H1 (cell line): ENCODE results near the gene RBBP9. TPM values are rescaled to one million over a fixed set of nuclear protein-coding genes. Genes with fewer than 3 reads are reported as not detected.

Source experiments
- ATF3 ChIP-seq: IDR thresholded peaks from 2 replicates; pipeline ENCODE4 v1.6.1; 2011; ENCODE audit warnings: low read depth, mild to moderate bottlenecking, low read length; ENCODE audit not compliant: insufficient read depth
- BACH1 ChIP-seq: IDR thresholded peaks from 2 replicates; pipeline ENCODE4 v1.6.1; 2012; ENCODE audit warnings: low read length, improper control_type of control experiment
- BCL11A ChIP-seq, 2 experiments: IDR thresholded peaks; one replicate each; pipeline ENCODE4 v1.6.1; 2011; ENCODE audit warnings: low read depth in 2 of 2, low read length in 2 of 2, mild to moderate bottlenecking in 2 of 2
- CBX8 ChIP-seq: fragments of 300-800, 300-1000 bp; sonication (generic); IDR thresholded peaks from 2 replicates; pipeline ENCODE4 v1.7.1; 2016; ENCODE audit warnings: low read depth, low read length, borderline replicate concordance
- CHD1 ChIP-seq: IDR thresholded peaks from 2 replicates; pipeline ENCODE4 v1.6.1; 2012; ENCODE audit warnings: low read depth, low read length, improper control_type of control experiment
- CHD2 ChIP-seq: IDR thresholded peaks from 2 replicates; pipeline ENCODE4 v1.6.1; 2012; ENCODE audit warnings: low read length, improper control_type of control experiment
- GABPA ChIP-seq: IDR thresholded peaks from 2 replicates; pipeline ENCODE4 v1.6.1; 2011; ENCODE audit warnings: mild to moderate bottlenecking, low read length, moderate library complexity, borderline replicate concordance; ENCODE audit not compliant: insufficient read depth
- GTF2F1 ChIP-seq: IDR thresholded peaks from 2 replicates; pipeline ENCODE4 v1.6.1; 2012; ENCODE audit warnings: low read depth, low read length, improper control_type of control experiment, borderline replicate concordance
- HDAC2 ChIP-seq, 2 experiments: fragments of 300-600 bp in 1 of 2; sonication (generic) in 1 of 2; IDR thresholded peaks; 2 replicates each; pipeline ENCODE4 v1.6.1; 2011 to 2012; ENCODE audit warnings: low read depth in 2 of 2, low read length in 2 of 2, mild to moderate bottlenecking in 2 of 2, moderate library complexity in 2 of 2, borderline replicate concordance in 1 of 2, inconsistent platforms in 1 of 2
- KDM1A ChIP-seq: fragments of 200-600, 300-600 bp; sonication (generic); IDR thresholded peaks from 2 replicates; pipeline ENCODE4 v1.7.1; 2016; ENCODE audit warnings: mild to moderate bottlenecking, low read length, borderline replicate concordance
- RFX5 ChIP-seq: IDR thresholded peaks from 2 replicates; pipeline ENCODE4 v1.6.1; 2011; ENCODE audit warnings: low read depth, low read length, improper control_type of control experiment, borderline replicate concordance
- RNF2 ChIP-seq: fragments of 200-900, 300-1000 bp; sonication (generic); IDR thresholded peaks from 2 replicates; pipeline ENCODE4 v1.7.1; 2016; ENCODE audit warnings: borderline replicate concordance, low read depth, mild to moderate bottlenecking, antibody characterized with exemption, low read length; ENCODE audit not compliant: poor library complexity, severe bottlenecking; ENCODE audit errors: missing control alignments
- RXRA ChIP-seq: IDR thresholded peaks from 2 replicates; pipeline ENCODE4 v1.6.1; 2011; ENCODE audit warnings: low read depth, mild to moderate bottlenecking, low read length, moderate library complexity; ENCODE audit not compliant: insufficient read depth
- SIN3A ChIP-seq, 2 experiments: IDR thresholded peaks in 1 of 2; conservative IDR thresholded peaks in 1 of 2; 2 replicates each; pipeline ENCODE4 v1.6.1; 2011 to 2012; ENCODE audit warnings: low read length in 2 of 2, improper control_type of control experiment in 1 of 2, low read depth in 1 of 2, mild to moderate bottlenecking in 1 of 2
- SUZ12 ChIP-seq: fragments of 200-600 bp; sonication (generic); IDR thresholded peaks from 2 replicates; pipeline ENCODE4 v1.6.1; 2012; ENCODE audit warnings: mild to moderate bottlenecking, inconsistent platforms, low read length, moderate library complexity, mixed read lengths
- TAF1 ChIP-seq: IDR thresholded peaks from 2 replicates; pipeline ENCODE4 v1.6.1; 2011; ENCODE audit warnings: mild to moderate bottlenecking, low read depth, low read length
- TEAD4 ChIP-seq: IDR thresholded peaks from 2 replicates; pipeline ENCODE4 v1.6.1; 2012; ENCODE audit warnings: low read depth, low read length, inconsistent platforms, mixed read lengths
- YY1 ChIP-seq: IDR thresholded peaks from 2 replicates; pipeline ENCODE4 v1.6.1; 2011; ENCODE audit warnings: low read depth, mild to moderate bottlenecking, low read length
- ZNF274 ChIP-seq: IDR thresholded peaks from 2 replicates; pipeline ENCODE4 v1.7.0; 2012; ENCODE audit warnings: low read length, borderline replicate concordance; ENCODE audit errors: extremely low read depth
- polyA plus RNA-seq, 7 experiments: library from polyadenylated mRNA; depleted of rRNA in 3 of 7; stranded (reverse) in 5 of 7; unstranded in 2 of 7; fragments of >200 nt in 5 of 7; fragments of 200-250 nt in 2 of 7; gene quantifications; 1 replicate in 5 of 7; 2 replicates in 1 of 7; 4 replicates in 1 of 7; pipeline versions ENCODE4 v1.2.1 to v1.2.3, GENCODE V29; 2011 to 2013; ENCODE audit warnings: missing spikeins in 2 of 7, mixed read lengths in 2 of 7
- total RNA-seq: library from RNA; stranded (reverse); fragmentation: NEBNext Ultra II Directional; extraction: Animal tissue kit (Norgen Biotek cat#: 25700); gene quantifications from 2 replicates; pipeline ENCODE4 v1.2.1, GENCODE V29; 2021
- TF ChIP-seq, protein P1 (sequence below): IDR thresholded peaks from 2 replicates; pipeline ENCODE4 v1.6.1; 2011; ENCODE audit warnings: low read length, improper control_type of control experiment

RBBP9 gene
- total and polyA plus RNA-seq, 2 of the 8 experiments (the other 6 are each of a cell fraction or from before 2014, with no cell fraction given) = 9.5 to 13.5 TPM

GRCh38 chr20:18507218-18508191 is 10.5 kb upstream of the RBBP9 start, which contains the start of gene SEC23B (continued):
- TF ChIP-seq, protein P1, sequence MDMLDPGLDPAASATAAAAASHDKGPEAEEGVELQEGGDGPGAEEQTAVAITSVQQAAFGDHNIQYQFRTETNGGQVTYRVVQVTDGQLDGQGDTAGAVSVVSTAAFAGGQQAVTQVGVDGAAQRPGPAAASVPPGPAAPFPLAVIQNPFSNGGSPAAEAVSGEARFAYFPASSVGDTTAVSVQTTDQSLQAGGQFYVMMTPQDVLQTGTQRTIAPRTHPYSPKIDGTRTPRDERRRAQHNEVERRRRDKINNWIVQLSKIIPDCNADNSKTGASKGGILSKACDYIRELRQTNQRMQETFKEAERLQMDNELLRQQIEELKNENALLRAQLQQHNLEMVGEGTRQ = no peak
- TF ChIP-seq BCL11A (IDR thresholded peaks at IDR 0.05; ENCODE audit: low read depth in 2 of 2, low read length in 2 of 2) (no peak), KDM1A (no peak), TAF1 (peak; percentile 91), RFX5 (no peak), SIN3A (conservative IDR thresholded peaks at IDR 0.05 in 1 of 2, IDR thresholded peaks at IDR 0.05 in 1 of 2; ENCODE audit: low read depth in 1 of 2, low read length in 2 of 2) (peak; percentile 69 to 95; a peak in 3 of 4 replicates), RXRA (no peak), GTF2F1 (peak; percentile 81; the same call in 1 of the 2 replicates), CBX8 (no peak), SUZ12 (no peak), CHD1 (peak; percentile 47; the same call in 1 of the 2 replicates), YY1 (peak; percentile 98), CHD2 (peak; percentile 84), ZNF274 (no peak), HDAC2 (IDR thresholded peaks at IDR 0.05; ENCODE audit: borderline replicate concordance in 1 of 2, low read depth in 2 of 2, low read length in 2 of 2) (peak in 1 of 2 experiments; percentile 68; a peak in 1 of 4 replicates), ATF3 (no peak), TEAD4 (no peak), RNF2 (no peak), GABPA (no peak), BACH1 (no peak)
